ENCODE measurements around the gene EVL.

The EVL gene

GRCh38 chr14:100076606-100077005 lies 11.4 kb downstream of the EVL start:
- ATAC-seq, result no peak
- TF ChIP-seq ZFP3 (CRISPR knock-in tag; IDR thresholded peaks at IDR 0.05) (no peak), ZNF565 (CRISPR knock-in tag; conservative IDR thresholded peaks at IDR 0.05; ENCODE audit: low read depth) (no peak), BACH2 (CRISPR knock-in tag; IDR thresholded peaks at IDR 0.05; ENCODE audit: borderline replicate concordance) (no peak), ZFP30 (CRISPR knock-in tag; IDR thresholded peaks at IDR 0.05) (no peak), TOX (CRISPR knock-in tag; IDR thresholded peaks at IDR 0.05; ENCODE audit: borderline replicate concordance) (no peak), OSR1 (CRISPR knock-in tag; IDR thresholded peaks at IDR 0.05) (no peak), GLIS3 (CRISPR knock-in tag; IDR thresholded peaks at IDR 0.05) (no peak), ZC3H10 (CRISPR knock-in tag; IDR thresholded peaks at IDR 0.05) (no peak)
- TF ChIP-seq, protein P1, sequence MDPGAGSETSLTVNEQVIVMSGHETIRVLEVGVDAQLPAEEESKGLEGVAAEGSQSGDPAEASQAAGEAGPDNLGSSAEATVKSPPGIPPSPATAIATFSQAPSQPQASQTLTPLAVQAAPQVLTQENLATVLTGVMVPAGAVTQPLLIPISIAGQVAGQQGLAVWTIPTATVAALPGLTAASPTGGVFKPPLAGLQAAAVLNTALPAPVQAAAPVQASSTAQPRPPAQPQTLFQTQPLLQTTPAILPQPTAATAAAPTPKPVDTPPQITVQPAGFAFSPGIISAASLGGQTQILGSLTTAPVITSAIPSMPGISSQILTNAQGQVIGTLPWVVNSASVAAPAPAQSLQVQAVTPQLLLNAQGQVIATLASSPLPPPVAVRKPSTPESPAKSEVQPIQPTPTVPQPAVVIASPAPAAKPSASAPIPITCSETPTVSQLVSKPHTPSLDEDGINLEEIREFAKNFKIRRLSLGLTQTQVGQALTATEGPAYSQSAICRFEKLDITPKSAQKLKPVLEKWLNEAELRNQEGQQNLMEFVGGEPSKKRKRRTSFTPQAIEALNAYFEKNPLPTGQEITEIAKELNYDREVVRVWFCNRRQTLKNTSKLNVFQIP (CRISPR knock-in tag; IDR thresholded peaks at IDR 0.05; ENCODE audit: borderline replicate concordance, low read depth), result no peak
- TF ChIP-seq, protein P2, sequence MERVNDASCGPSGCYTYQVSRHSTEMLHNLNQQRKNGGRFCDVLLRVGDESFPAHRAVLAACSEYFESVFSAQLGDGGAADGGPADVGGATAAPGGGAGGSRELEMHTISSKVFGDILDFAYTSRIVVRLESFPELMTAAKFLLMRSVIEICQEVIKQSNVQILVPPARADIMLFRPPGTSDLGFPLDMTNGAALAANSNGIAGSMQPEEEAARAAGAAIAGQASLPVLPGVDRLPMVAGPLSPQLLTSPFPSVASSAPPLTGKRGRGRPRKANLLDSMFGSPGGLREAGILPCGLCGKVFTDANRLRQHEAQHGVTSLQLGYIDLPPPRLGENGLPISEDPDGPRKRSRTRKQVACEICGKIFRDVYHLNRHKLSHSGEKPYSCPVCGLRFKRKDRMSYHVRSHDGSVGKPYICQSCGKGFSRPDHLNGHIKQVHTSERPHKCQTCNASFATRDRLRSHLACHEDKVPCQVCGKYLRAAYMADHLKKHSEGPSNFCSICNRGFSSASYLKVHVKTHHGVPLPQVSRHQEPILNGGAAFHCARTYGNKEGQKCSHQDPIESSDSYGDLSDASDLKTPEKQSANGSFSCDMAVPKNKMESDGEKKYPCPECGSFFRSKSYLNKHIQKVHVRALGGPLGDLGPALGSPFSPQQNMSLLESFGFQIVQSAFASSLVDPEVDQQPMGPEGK (CRISPR knock-in tag; IDR thresholded peaks at IDR 0.05; ENCODE audit: borderline replicate concordance), result no peak
- TF ChIP-seq, protein P3, sequence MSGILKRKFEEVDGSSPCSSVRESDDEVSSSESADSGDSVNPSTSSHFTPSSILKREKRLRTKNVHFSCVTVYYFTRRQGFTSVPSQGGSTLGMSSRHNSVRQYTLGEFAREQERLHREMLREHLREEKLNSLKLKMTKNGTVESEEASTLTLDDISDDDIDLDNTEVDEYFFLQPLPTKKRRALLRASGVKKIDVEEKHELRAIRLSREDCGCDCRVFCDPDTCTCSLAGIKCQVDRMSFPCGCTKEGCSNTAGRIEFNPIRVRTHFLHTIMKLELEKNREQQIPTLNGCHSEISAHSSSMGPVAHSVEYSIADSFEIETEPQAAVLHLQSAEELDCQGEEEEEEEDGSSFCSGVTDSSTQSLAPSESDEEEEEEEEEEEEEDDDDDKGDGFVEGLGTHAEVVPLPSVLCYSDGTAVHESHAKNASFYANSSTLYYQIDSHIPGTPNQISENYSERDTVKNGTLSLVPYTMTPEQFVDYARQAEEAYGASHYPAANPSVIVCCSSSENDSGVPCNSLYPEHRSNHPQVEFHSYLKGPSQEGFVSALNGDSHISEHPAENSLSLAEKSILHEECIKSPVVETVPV (CRISPR knock-in tag; IDR thresholded peaks at IDR 0.05), result no peak

DNA sequence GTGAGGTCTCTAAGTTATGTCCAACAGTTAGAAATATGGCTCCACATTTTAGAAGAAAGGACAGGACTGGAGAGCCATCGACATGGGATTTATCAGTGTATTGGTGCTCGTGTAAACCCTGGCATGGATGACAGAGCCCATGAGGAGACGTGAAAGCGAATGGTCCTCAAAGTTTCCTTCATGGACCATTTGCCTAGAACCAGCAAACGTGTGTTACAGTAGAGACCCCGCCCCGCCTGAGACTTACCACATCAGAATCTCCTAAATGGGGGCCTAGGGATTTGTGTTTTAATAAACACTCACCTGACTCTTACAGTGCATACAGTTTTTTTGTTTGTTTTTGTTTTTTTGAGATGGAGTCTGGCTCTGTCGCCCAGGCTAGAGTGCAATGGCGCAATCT lies 12.2 kb downstream of the EVL start:
- TF ChIP-seq, protein P4, sequence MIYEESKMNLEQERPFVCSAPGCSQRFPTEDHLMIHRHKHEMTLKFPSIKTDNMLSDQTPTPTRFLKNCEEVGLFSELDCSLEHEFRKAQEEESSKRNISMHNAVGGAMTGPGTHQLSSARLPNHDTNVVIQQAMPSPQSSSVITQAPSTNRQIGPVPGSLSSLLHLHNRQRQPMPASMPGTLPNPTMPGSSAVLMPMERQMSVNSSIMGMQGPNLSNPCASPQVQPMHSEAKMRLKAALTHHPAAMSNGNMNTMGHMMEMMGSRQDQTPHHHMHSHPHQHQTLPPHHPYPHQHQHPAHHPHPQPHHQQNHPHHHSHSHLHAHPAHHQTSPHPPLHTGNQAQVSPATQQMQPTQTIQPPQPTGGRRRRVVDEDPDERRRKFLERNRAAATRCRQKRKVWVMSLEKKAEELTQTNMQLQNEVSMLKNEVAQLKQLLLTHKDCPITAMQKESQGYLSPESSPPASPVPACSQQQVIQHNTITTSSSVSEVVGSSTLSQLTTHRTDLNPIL (CRISPR knock-in tag; IDR thresholded peaks at IDR 0.05; ENCODE audit: low read depth), result no peak
- TF ChIP-seq PPARA (CRISPR knock-in tag; IDR thresholded peaks at IDR 0.05; ENCODE audit: borderline replicate concordance), result no peak
- TF ChIP-seq ISL1 (CRISPR knock-in tag; IDR thresholded peaks at IDR 0.05), result no peak
- ATAC-seq, result no peak

DNA sequence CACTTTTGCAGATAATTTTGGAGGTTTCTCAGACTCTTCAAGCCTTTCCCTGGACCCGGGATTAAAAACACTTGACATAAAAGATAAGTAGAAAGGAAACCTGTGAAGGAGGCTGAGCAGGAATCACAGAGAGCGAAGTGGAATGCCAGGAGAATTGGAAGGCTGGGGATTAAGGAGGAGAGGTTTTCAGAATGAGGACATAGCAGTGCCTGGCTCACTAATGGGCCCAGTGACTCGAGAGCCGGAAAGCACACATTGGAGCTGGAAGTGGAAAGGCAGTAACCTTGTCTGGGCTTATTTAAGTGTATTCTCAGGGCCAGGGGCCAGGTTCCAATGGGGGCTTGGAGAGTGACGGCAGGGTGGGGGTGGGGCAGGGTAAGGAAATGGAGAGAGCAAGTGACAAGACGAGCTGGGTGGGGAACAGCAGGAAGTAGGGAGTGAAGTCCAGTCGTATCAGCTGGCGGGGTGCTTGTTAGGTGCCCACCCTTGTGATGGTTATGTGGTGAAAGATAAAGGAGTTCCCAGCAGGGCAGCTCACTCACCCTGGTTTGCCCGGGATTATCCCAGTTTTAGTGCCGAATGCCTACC lies 13.1 kb downstream of the EVL start:
- TF ChIP-seq ISL1 (CRISPR knock-in tag; IDR thresholded peaks at IDR 0.05) (no peak), BACH2 (CRISPR knock-in tag; IDR thresholded peaks at IDR 0.05; ENCODE audit: borderline replicate concordance) (no peak), ESRRG (CRISPR knock-in tag; IDR thresholded peaks at IDR 0.05) (no peak), OSR1 (CRISPR knock-in tag; IDR thresholded peaks at IDR 0.05) (no peak), ARNTL (CRISPR knock-in tag; IDR thresholded peaks at IDR 0.05; ENCODE audit: borderline replicate concordance, low read depth) (no peak), RARB (CRISPR knock-in tag; IDR thresholded peaks at IDR 0.05) (no peak), CSDC2 (CRISPR knock-in tag; IDR thresholded peaks at IDR 0.05) (no peak), ZFP3 (CRISPR knock-in tag; IDR thresholded peaks at IDR 0.05) (no peak), SNAI2 (CRISPR knock-in tag; IDR thresholded peaks at IDR 0.05) (no peak), ZNF70 (CRISPR knock-in tag; IDR thresholded peaks at IDR 0.05) (no peak), ZC3H10 (CRISPR knock-in tag; IDR thresholded peaks at IDR 0.05) (no peak), TOX (CRISPR knock-in tag; IDR thresholded peaks at IDR 0.05; ENCODE audit: borderline replicate concordance) (no peak), PPARA (CRISPR knock-in tag; IDR thresholded peaks at IDR 0.05; ENCODE audit: borderline replicate concordance) (no peak), TCF4 (CRISPR knock-in tag; IDR thresholded peaks at IDR 0.05; ENCODE audit: borderline replicate concordance) (no peak), GLIS3 (CRISPR knock-in tag; IDR thresholded peaks at IDR 0.05) (no peak)
- TF ChIP-seq, protein P1 (CRISPR knock-in tag; IDR thresholded peaks at IDR 0.05; ENCODE audit: borderline replicate concordance, low read depth), result no peak
- TF ChIP-seq, protein P4 (CRISPR knock-in tag; IDR thresholded peaks at IDR 0.05; ENCODE audit: low read depth), result no peak
- TF ChIP-seq, protein P3 (CRISPR knock-in tag; IDR thresholded peaks at IDR 0.05), result no peak
- no peak for ATAC-seq

Data from SK-N-SH treated with all-trans-retinoic acid at 6 μM for 48 hours (cell line).